ENCODE data around the gene KRABD2.

Gene KRABD2

GRCh38 chr17:8408371-8408770 is 31.9 kb upstream of the KRABD2 start:
- ATAC-seq (no peak), DNase-seq (ENCODE audit: low read depth, low spot score) (no peak)
- no peaks in the 10 kb centered on the region for H3K27me3 ChIP-seq (ENCODE audit: control insufficient read depth, insufficient read depth, low read length)
- no TSS peak for BruUV-seq (replicated peaks)
- intact Hi-C loops (cut with micrococcal nuclease; ENCODE audit: unreplicated experiment) (no loop called here), in situ Hi-C loops (cut with HindIII; ENCODE audit: low pct_unique_long_range_greater_than_20kb, low sequenced_read_pairs) (no loop called here)
- H3K4me1 ChIP-seq (ENCODE audit: control insufficient read depth, insufficient read depth, low read length): no peaks in the 10 kb centered on the region
- CTCF ChIA-PET: no interaction called here
- H3K36me3 ChIP-seq (ENCODE audit: control insufficient read depth, insufficient read depth, low read length): no peaks in the 10 kb centered on the region
- H3K9me3 ChIP-seq (ENCODE audit: control insufficient read depth, insufficient read depth, low read depth, low read length): no peaks in the 10 kb centered on the region
- TF ChIP-seq TCF7L2 (IDR thresholded peaks at IDR 0.05; ENCODE audit: low read depth, low read length) (no peak), SIN3A (IDR thresholded peaks at IDR 0.05; ENCODE audit: borderline replicate concordance, insufficient read depth, low read depth, low read length) (no peak), CTCF (IDR thresholded peaks at IDR 0.05) (no peak), REST (IDR thresholded peaks at IDR 0.05; ENCODE audit: insufficient read depth in 1 of 2, low read depth in 2 of 2, low read length in 1 of 2) (no peak), POLR2AphosphoS5 (IDR thresholded peaks at IDR 0.05; ENCODE audit: low read depth, low read length) (no peak)
- no peak overlapping the region; the same call in 1 of the 2 replicates for H3K27ac ChIP-seq (ENCODE audit: low read length)
- POLR2A ChIA-PET: no interaction called here
- H3K4me3 ChIP-seq (ENCODE audit: low read depth in 2 of 2, low read length in 2 of 2): no peak overlapping the region

- no peak for TF ChIP-seq SIN3A (IDR thresholded peaks at IDR 0.05; ENCODE audit: borderline replicate concordance, insufficient read depth, low read depth, low read length)
- TF ChIP-seq TCF7L2 (IDR thresholded peaks at IDR 0.05; ENCODE audit: low read depth, low read length): no peak
- no peak for TF ChIP-seq POLR2AphosphoS5 (IDR thresholded peaks at IDR 0.05; ENCODE audit: low read depth, low read length)
- no peak for TF ChIP-seq REST (IDR thresholded peaks at IDR 0.05; ENCODE audit: insufficient read depth in 1 of 2, low read depth in 2 of 2, low read length in 1 of 2)
- TF ChIP-seq CTCF (IDR thresholded peaks at IDR 0.05): no peak
- Histone ChIP-seq H3K9me3 (ENCODE audit: control insufficient read depth, insufficient read depth, low read depth, low read length) (no peaks in the 10 kb centered on the region), H3K4me1 (ENCODE audit: control insufficient read depth, insufficient read depth, low read length) (no peaks in the 10 kb centered on the region), H3K4me3 (ENCODE audit: low read depth in 2 of 2, low read length in 2 of 2) (no peak overlapping the region), H3K27me3 (ENCODE audit: control insufficient read depth, insufficient read depth, low read length) (no peaks in the 10 kb centered on the region), H3K27ac (ENCODE audit: low read length) (no peak overlapping the region), H3K36me3 (ENCODE audit: control insufficient read depth, insufficient read depth, low read length) (no peaks in the 10 kb centered on the region)
- intact Hi-C loops (cut with micrococcal nuclease; ENCODE audit: unreplicated experiment): no loop called here
- in situ Hi-C loops (cut with HindIII; ENCODE audit: low pct_unique_long_range_greater_than_20kb, low sequenced_read_pairs): no loop called here
- ATAC-seq (no peak), DNase-seq (ENCODE audit: low read depth, low spot score) (no peak)
- ChIA-PET CTCF (no interaction called here), POLR2A (interaction anchor here (0.7 kb wide), 1 partner anchor 606 kb away, joined by 6 read pairs; no protein-coding TSS in a partner anchor)
- BruUV-seq (replicated peaks): no TSS peak
Measured at GRCh38 chr17:8406174-8406573, 29.7 kb upstream of the KRABD2 start.
